CD8-positive, alpha-beta memory T cell (primary cell): ENCODE data around the gene SPPL2B. TPM values are rescaled to one million over a fixed set of nuclear protein-coding genes. Genes with fewer than 3 reads are reported as not detected.

Experiments used
- CTCF ChIA-PET: fragments of 350-600 bp; sonication (Branson Sonifier 250); formaldehyde crosslinking; loops from one replicate; lab custom pipeline; 2021; ENCODE audit warnings: antibody characterized with exemption; lab: Charles Lee
- POLR2A ChIA-PET: fragments of 350-600 bp; sonication (Branson Sonifier 250); formaldehyde crosslinking; loops from one replicate; lab custom pipeline; 2021; ENCODE audit warnings: antibody characterized with exemption; lab: Charles Lee
- DNase-seq, 5 donors: peaks; one replicate each; pipeline versions ENCODE4 v3.0.0 to v3.0.0-alpha.2; 2020 to 2022; ENCODE audit warnings: mixed read lengths in 1 of 5
- H3K27ac ChIP-seq: one replicate; pipeline ENCODE4 v1.7.0; 2013; ENCODE audit warnings: low read depth, mild to moderate bottlenecking, low read length, moderate library complexity
- H3K27me3 ChIP-seq: 2 replicates; pipeline ENCODE4 v1.7.0; 2013; ENCODE audit warnings: low read length, mild to moderate bottlenecking; ENCODE audit not compliant: insufficient read depth, poor library complexity, severe bottlenecking
- H3K36me3 ChIP-seq: 2 replicates; pipeline ENCODE4 v1.7.0; 2013; ENCODE audit warnings: mild to moderate bottlenecking, low read length, moderate library complexity; ENCODE audit not compliant: insufficient read depth
- H3K4me1 ChIP-seq: 2 replicates; pipeline ENCODE4 v1.7.0; 2013; ENCODE audit warnings: mild to moderate bottlenecking, low read length, moderate library complexity; ENCODE audit not compliant: insufficient read depth
- H3K4me3 ChIP-seq: 2 replicates; pipeline ENCODE4 v1.7.0; 2013; ENCODE audit warnings: mild to moderate bottlenecking, low read length
- H3K9me3 ChIP-seq: 2 replicates; pipeline ENCODE4 v1.7.0; 2013; ENCODE audit warnings: mild to moderate bottlenecking, low read length
- H3K27ac Mint-ChIP-seq, 8 donors: one replicate each; pipeline ENCODE4 v1.8.0; 2020 to 2021; ENCODE audit warnings: mixed read lengths in 8 of 8, mild to moderate bottlenecking in 6 of 8, inconsistent platforms in 3 of 8, moderate library complexity in 3 of 8
- H3K27me3 Mint-ChIP-seq, 2 donors: one replicate each; pipeline ENCODE4 v1.8.0; 2020 to 2021; ENCODE audit warnings: mixed read lengths in 2 of 2, mild to moderate bottlenecking in 1 of 2, moderate library complexity in 1 of 2
- H3K36me3 Mint-ChIP-seq, 3 donors: one replicate each; pipeline ENCODE4 v1.8.0; 2020 to 2021; ENCODE audit warnings: mixed read lengths in 3 of 3, inconsistent platforms in 1 of 3, mild to moderate bottlenecking in 1 of 3
- H3K4me1 Mint-ChIP-seq, 3 donors: one replicate each; pipeline ENCODE4 v1.8.0; 2020 to 2021; ENCODE audit warnings: mixed read lengths in 3 of 3, inconsistent platforms in 1 of 3, mild to moderate bottlenecking in 1 of 3
- H3K4me3 Mint-ChIP-seq, 7 donors: one replicate each; pipeline ENCODE4 v1.8.0; 2020 to 2021; ENCODE audit warnings: mixed read lengths in 7 of 7, mild to moderate bottlenecking in 6 of 7, moderate library complexity in 4 of 7, inconsistent platforms in 2 of 7
- H3K9me3 Mint-ChIP-seq, 5 donors: one replicate each; pipeline ENCODE4 v1.8.0; 2020 to 2022; ENCODE audit warnings: mixed read lengths in 5 of 5, mild to moderate bottlenecking in 3 of 5, moderate library complexity in 2 of 5, inconsistent platforms in 1 of 5
- polyA plus RNA-seq: library from polyadenylated mRNA; unstranded; fragments of 300-500 nt; fragmentation: Illumina TruSeq; gene quantifications from one replicate; pipeline ENCODE4 v1.2.3, GENCODE V29; 2021
- total RNA-seq, 2 experiments: library from RNA; stranded (reverse); gene quantifications; one replicate each; pipeline ENCODE4 v1.2.3, GENCODE V29; 2021

SPPL2B gene
- total and polyA plus RNA-seq, 3 experiments from 2014 or later, result 8.4 to 41.4 (median 39.0) TPM

GRCh38 chr19:2381148-2381820 lies 52.8 kb downstream of the SPPL2B start:
- peaks cover 11 to 17% of the 10 kb centered on the region in 2 donors for H3K27me3 Mint-ChIP-seq
- H3K9me3 Mint-ChIP-seq, result peaks cover 0 to 14% (median 8%) of the 10 kb centered on the region in 5 donors
- no peaks in the 10 kb centered on the region for H3K4me1 Mint-ChIP-seq
- POLR2A ChIA-PET, result no interaction called here
- H3K27me3 ChIP-seq, result no peaks in the 10 kb centered on the region
- H3K36me3 Mint-ChIP-seq, result peaks cover 0 to 4% (median 1%) of the 10 kb centered on the region in 3 donors
- no peak overlapping the region for H3K4me3 ChIP-seq
- H3K36me3 ChIP-seq, result no peaks in the 10 kb centered on the region
- no peak overlapping the region for H3K27ac ChIP-seq
- no peaks in the 10 kb centered on the region for H3K9me3 ChIP-seq
- H3K4me3 Mint-ChIP-seq, result no peak overlapping the region
- no peak for DNase-seq
- H3K4me1 ChIP-seq, result no peaks in the 10 kb centered on the region
- H3K27ac Mint-ChIP-seq, result no peak overlapping the region
- CTCF ChIA-PET, result interaction anchor here (0.8 to 1.4 kb wide), 2 partner anchors 9 to 172 kb away, joined by 3 read pairs; no protein-coding TSS in a partner anchor

GRCh38 chr19:2382530-2383222 lies 54.2 kb downstream of the SPPL2B start:
- no peaks in the 10 kb centered on the region for H3K4me1 Mint-ChIP-seq
- ChIA-PET CTCF (interaction anchor here (1.2 kb wide), 1 partner anchor 147 kb away, joined by 3 read pairs; no protein-coding TSS in a partner anchor), POLR2A (no interaction called here)
- no peaks in the 10 kb centered on the region for H3K4me1 ChIP-seq
- no peak overlapping the region for H3K27ac ChIP-seq
- H3K27me3 Mint-ChIP-seq, result peaks cover 12 to 17% of the 10 kb centered on the region in 2 donors
- no peak overlapping the region for H3K27ac Mint-ChIP-seq
- no peak for DNase-seq
- H3K36me3 ChIP-seq, result no peaks in the 10 kb centered on the region
- H3K4me3 ChIP-seq, result no peak overlapping the region
- H3K4me3 Mint-ChIP-seq, result no peak overlapping the region
- H3K9me3 ChIP-seq, result no peaks in the 10 kb centered on the region
- no peaks in the 10 kb centered on the region for H3K27me3 ChIP-seq
- H3K9me3 Mint-ChIP-seq, result peaks cover 0 to 14% (median 8%) of the 10 kb centered on the region in 5 donors
- peaks cover 0 to 4% (median 1%) of the 10 kb centered on the region in 3 donors for H3K36me3 Mint-ChIP-seq

- H3K27ac ChIP-seq, result no peak overlapping the region
- H3K9me3 Mint-ChIP-seq, result peaks cover 0 to 7% (median 0%) of the 10 kb centered on the region in 5 donors
- no peaks in the 10 kb centered on the region for H3K9me3 ChIP-seq
- H3K27me3 ChIP-seq, result no peaks in the 10 kb centered on the region
- peaks cover 0 to 4% (median 0%) of the 10 kb centered on the region in 3 donors for H3K36me3 Mint-ChIP-seq
- H3K27me3 Mint-ChIP-seq, result peaks cover 13 to 21% of the 10 kb centered on the region in 2 donors
- H3K27ac Mint-ChIP-seq, result no peak overlapping the region
- H3K36me3 ChIP-seq, result no peaks in the 10 kb centered on the region
- no peak for DNase-seq
- H3K4me3 Mint-ChIP-seq, result no peak overlapping the region
- POLR2A ChIA-PET, result no interaction called here
- H3K4me1 Mint-ChIP-seq, result no peaks in the 10 kb centered on the region
- H3K4me3 ChIP-seq, result no peak overlapping the region
- no peaks in the 10 kb centered on the region for H3K4me1 ChIP-seq
- CTCF ChIA-PET, result no interaction called here
These were observed 56.7 kb downstream of the SPPL2B start for GRCh38 chr19:2385053-2385721.

- H3K4me1 Mint-ChIP-seq, result peaks cover 2 to 4% (median 3%) of the 10 kb centered on the region in 3 donors
- H3K4me1 ChIP-seq, result no peaks in the 10 kb centered on the region
- no peak overlapping the region for H3K4me3 Mint-ChIP-seq
- H3K9me3 ChIP-seq, result no peaks in the 10 kb centered on the region
- H3K9me3 Mint-ChIP-seq, result no peaks in the 10 kb centered on the region
- POLR2A ChIA-PET, result no interaction called here
- no peak overlapping the region for H3K27ac ChIP-seq
- H3K4me3 ChIP-seq, result no peak overlapping the region
- CTCF ChIA-PET, result interaction anchor here (1.1 kb wide), 1 partner anchor 193 kb away, joined by 3 read pairs; no protein-coding TSS in a partner anchor
- H3K27ac Mint-ChIP-seq, result no peak overlapping the region
- H3K27me3 Mint-ChIP-seq, result peaks cover 6 to 18% of the 10 kb centered on the region in 2 donors
- DNase-seq, result no peak
- peaks cover 0 to 1% (median 0%) of the 10 kb centered on the region in 3 donors for H3K36me3 Mint-ChIP-seq
- no peaks in the 10 kb centered on the region for H3K27me3 ChIP-seq
- no peaks in the 10 kb centered on the region for H3K36me3 ChIP-seq
These were observed 59.1 kb downstream of the SPPL2B start for GRCh38 chr19:2387367-2388288.

GRCh38 chr19:2389594-2389993 lies 61.1 kb downstream of the SPPL2B start:
- no peak overlapping the region for H3K4me3 Mint-ChIP-seq
- Histone ChIP-seq H3K27ac (no peak overlapping the region), H3K27me3 (no peaks in the 10 kb centered on the region), H3K9me3 (no peaks in the 10 kb centered on the region), H3K36me3 (no peaks in the 10 kb centered on the region), H3K4me1 (no peaks in the 10 kb centered on the region), H3K4me3 (no peak overlapping the region)
- no peak for DNase-seq
- CTCF ChIA-PET, result interaction anchor here (1.1 to 1.2 kb wide), 2 partner anchors 9 to 116 kb away, joined by 3 read pairs; no protein-coding TSS in a partner anchor
- H3K27ac Mint-ChIP-seq, result peak overlapping the region in 1 of 8 donors; percentile 59
- H3K36me3 Mint-ChIP-seq, result no peaks in the 10 kb centered on the region
- POLR2A ChIA-PET, result interaction anchor here (0.6 kb wide), 1 partner anchor 102 kb away, joined by 3 read pairs; no protein-coding TSS in a partner anchor
- H3K9me3 Mint-ChIP-seq, result no peaks in the 10 kb centered on the region
- peaks cover 4 to 12% (median 4%) of the 10 kb centered on the region in 3 donors for H3K4me1 Mint-ChIP-seq
- peaks cover 8 to 16% of the 10 kb centered on the region in 2 donors for H3K27me3 Mint-ChIP-seq

GRCh38 chr19:2391118-2391725 lies 62.7 kb downstream of the SPPL2B start:
- POLR2A ChIA-PET, result no interaction called here
- Histone ChIP-seq H3K27ac (no peak overlapping the region), H3K4me3 (no peak overlapping the region), H3K9me3 (no peaks in the 10 kb centered on the region), H3K27me3 (no peaks in the 10 kb centered on the region), H3K36me3 (no peaks in the 10 kb centered on the region), H3K4me1 (no peaks in the 10 kb centered on the region)
- H3K4me3 Mint-ChIP-seq, result no peak overlapping the region
- CTCF ChIA-PET, result interaction anchor here (0.7 to 5.3 kb wide), 8 partner anchors 12 to 235 kb away, joined by 3 to 35 read pairs (median 3); no protein-coding TSS in a partner anchor
- H3K27me3 Mint-ChIP-seq, result peaks cover 10 to 12% of the 10 kb centered on the region in 2 donors
- H3K27ac Mint-ChIP-seq, result no peak overlapping the region
- H3K36me3 Mint-ChIP-seq, result no peaks in the 10 kb centered on the region
- DNase-seq, result peak in 4 of 5 donors; percentile 6 to 58 (median 54)
- H3K4me1 Mint-ChIP-seq, result peaks cover 4 to 15% (median 4%) of the 10 kb centered on the region in 3 donors
- H3K9me3 Mint-ChIP-seq, result no peaks in the 10 kb centered on the region

GRCh38 chr19:2392366-2392765 lies 63.9 kb downstream of the SPPL2B start:
- Histone ChIP-seq H3K4me3 (no peak overlapping the region), H3K27ac (no peak overlapping the region), H3K4me1 (no peaks in the 10 kb centered on the region), H3K9me3 (no peaks in the 10 kb centered on the region), H3K27me3 (no peaks in the 10 kb centered on the region), H3K36me3 (no peaks in the 10 kb centered on the region)
- Mint-ChIP-seq H3K27me3 (peaks cover 10 to 12% of the 10 kb centered on the region in 2 donors), H3K4me3 (no peak overlapping the region), H3K9me3 (no peaks in the 10 kb centered on the region), H3K27ac (peak overlapping the region in 1 of 8 donors; percentile 39), H3K36me3 (no peaks in the 10 kb centered on the region), H3K4me1 (peaks cover 4 to 15% (median 4%) of the 10 kb centered on the region in 3 donors)
- no peak for DNase-seq
- POLR2A ChIA-PET, result interaction anchor here (0.6 kb wide), 1 partner anchor 21 kb away, joined by 3 read pairs; no protein-coding TSS in a partner anchor
- CTCF ChIA-PET, result interaction anchor here (0.8 to 5.3 kb wide), 6 partner anchors 11 to 236 kb away, joined by 3 to 35 read pairs (median 4); no protein-coding TSS in a partner anchor
